IPS DF 19.7 (cell line): Measurements from ENCODE around the gene TNS3.

Source experiments
- DNase-seq: peaks from one replicate; pipeline ENCODE4 v3.0.0-alpha.2; 2013; ENCODE audit warnings: low read depth, low spot score

The TNS3 gene

GRCh38 chr7:47304727-47305719, 276.9 kb downstream of the TNS3 start:
- no peak for DNase-seq

GRCh38 chr7:47303695-47304453, 278.0 kb downstream of the TNS3 start:
- no peak for DNase-seq

GRCh38 chr7:47303014-47303694, 278.8 kb downstream of the TNS3 start:
- DNase-seq: no peak

GRCh38 chr7:47302560-47302959, 279.4 kb downstream of the TNS3 start:
- no peak for DNase-seq

- no peak for DNase-seq
Measured at GRCh38 chr7:47301657-47302295, 280.1 kb downstream of the TNS3 start.

GRCh38 chr7:47301105-47301477, 280.8 kb downstream of the TNS3 start:
- no peak for DNase-seq

- no peak for DNase-seq
Measured at GRCh38 chr7:47300472-47301104, 281.3 kb downstream of the TNS3 start.

- no peak for DNase-seq
Measured at GRCh38 chr7:47299496-47299895, 282.4 kb downstream of the TNS3 start.

- DNase-seq: no peak
Measured at GRCh38 chr7:47298636-47299035, 283.3 kb downstream of the TNS3 start.

- no peak for DNase-seq
Measured at GRCh38 chr7:47297120-47297519, 284.8 kb downstream of the TNS3 start.

GRCh38 chr7:47295606-47296005, 286.3 kb downstream of the TNS3 start:
- DNase-seq: no peak

- DNase-seq: no peak
Measured at GRCh38 chr7:47294556-47295222, 287.2 kb downstream of the TNS3 start.

GRCh38 chr7:47293884-47294555, 287.9 kb downstream of the TNS3 start:
- DNase-seq: no peak

GRCh38 chr7:47292832-47293309, 289.0 kb downstream of the TNS3 start:
- no peak for DNase-seq

GRCh38 chr7:47291461-47292081, 290.3 kb downstream of the TNS3 start:
- no peak for DNase-seq

GRCh38 chr7:47290867-47291266, 291.0 kb downstream of the TNS3 start:
- DNase-seq: no peak

GRCh38 chr7:47290466-47290865, 291.4 kb downstream of the TNS3 start:
- DNase-seq: no peak

GRCh38 chr7:47288060-47288459, 293.9 kb downstream of the TNS3 start:
- DNase-seq: no peak

- no peak for DNase-seq
Measured at GRCh38 chr7:47285860-47286491, 295.9 kb downstream of the TNS3 start.
